K562 (cell line): ENCODE measurements around the gene KIAA0040. TPM values are rescaled to one million over a fixed set of nuclear protein-coding genes. Genes with fewer than 3 reads are reported as not detected.
A peak's percentile ranks its signal among the peaks of the same experiment; 100 is the strongest.

Source experiments
- ATAC-seq: fragments of 200-7000 bp; cut with Tn5 transposase; 3 replicates; pipeline ENCODE4 v1.9.1; 2020; ENCODE audit warnings: moderate library complexity
- BruUV-seq: library from RNA; stranded (reverse); fragments of 400-500 nt; replicated peaks from 2 replicates; lab custom pipeline; 2021; lab: Mats Ljungman, UMichigan
- CTCF ChIA-PET: fragments of 300-600 bp; formaldehyde crosslinking; extraction: SDS; loops from one replicate; lab custom pipeline; 2021; ENCODE audit warnings: low intra/inter-chr PET ratio; lab: Yijun Ruan, JAX
- POLR2A ChIA-PET: fragments of 300-600, 350-650 bp; sonication (Branson Sonifier 250); formaldehyde crosslinking; extraction: SDS; loops from one replicate; lab custom pipeline; 2021; ENCODE audit warnings: antibody characterized with exemption, inconsistent platforms; lab: Yijun Ruan, JAX
- DNase-seq, 4 experiments: peaks; one replicate each; pipeline versions ENCODE4 v3.0.0 to v3.0.0-alpha.2; 2011 to 2018; ENCODE audit warnings: low spot score in 3 of 4, mixed read lengths in 3 of 4; ENCODE audit errors: extremely low read depth in 1 of 4
- FAIRE-seq: peaks from 2 replicates; lab custom pipeline; 2011; peaks lifted over from hg19 to GRCh38; lab: Jason Lieb, UNC
- H2AFZ ChIP-seq: 2 replicates; pipeline ENCODE4 v1.6.0; 2011; ENCODE audit warnings: low read depth, low read length, control low read depth, inconsistent platforms
- H3K27ac ChIP-seq: fragments of 200-600 bp; 3 replicates; pipeline ENCODE4 v1.8.0; 2011; ENCODE audit warnings: low read depth, mild to moderate bottlenecking, control low read depth, inconsistent platforms, low read length, moderate library complexity, mixed read lengths; ENCODE audit errors: extremely low read depth
- H3K27me3 ChIP-seq, 2 experiments: fragments of 300-600 bp in 1 of 2; 2 replicates in 1 of 2; 3 replicates in 1 of 2; pipeline versions ENCODE4 v1.6.0 to v1.8.0; 2011; ENCODE audit warnings: inconsistent platforms in 2 of 2, low read length in 2 of 2, mild to moderate bottlenecking in 1 of 2, mixed read lengths in 1 of 2, moderate library complexity in 1 of 2; ENCODE audit not compliant: control insufficient read depth in 2 of 2, insufficient read depth in 2 of 2
- H3K36me3 ChIP-seq: fragments of 300-600 bp; 3 replicates; pipeline ENCODE4 v1.8.0; 2011; ENCODE audit warnings: mild to moderate bottlenecking, low read length, inconsistent platforms; ENCODE audit not compliant: control insufficient read depth, insufficient read depth
- H3K4me1 ChIP-seq, 2 experiments: fragments of 200-600 bp in 1 of 2; replicated peaks in 1 of 2; 2 replicates in 1 of 2; 3 replicates in 1 of 2; pipeline versions ENCODE4 v1.5.1 to v1.8.0; 2011; ENCODE audit warnings: inconsistent platforms in 2 of 2, low read length in 2 of 2, mild to moderate bottlenecking in 1 of 2, mixed read lengths in 1 of 2, moderate library complexity in 1 of 2; ENCODE audit not compliant: control insufficient read depth in 2 of 2, insufficient read depth in 2 of 2
- H3K4me2 ChIP-seq: 2 replicates; pipeline ENCODE4 v1.6.1; 2011; ENCODE audit warnings: low read length, control low read depth, inconsistent platforms, mixed read lengths; ENCODE audit not compliant: insufficient read depth
- H3K4me3 ChIP-seq: fragments of 200-600 bp; sonication (generic), shearing (Covaris generic); 2 replicates; pipeline ENCODE4 v1.5.1; 2016; ENCODE audit warnings: control low read depth, inconsistent platforms
- H3K79me2 ChIP-seq: fragments of 200-600 bp; 3 replicates; pipeline ENCODE4 v1.8.0; 2011; ENCODE audit warnings: low read length, inconsistent platforms; ENCODE audit not compliant: control insufficient read depth, insufficient read depth
- H3K9ac ChIP-seq, 2 experiments: 2 replicates each; pipeline versions ENCODE4 v1.6.0 to v1.6.1; 2011; ENCODE audit warnings: low read depth in 2 of 2, low read length in 2 of 2, control low read depth in 1 of 2, inconsistent platforms in 1 of 2, mild to moderate bottlenecking in 1 of 2, mixed read lengths in 1 of 2; ENCODE audit not compliant: insufficient read depth in 1 of 2
- H3K9me1 ChIP-seq: one replicate; pipeline ENCODE4 v1.6.0; 2011; ENCODE audit warnings: inconsistent platforms, mild to moderate bottlenecking, low read length, moderate library complexity; ENCODE audit not compliant: control insufficient read depth, insufficient read depth
- H3K9me3 ChIP-seq: replicated peaks from 2 replicates; pipeline ENCODE4 v1.5.1; 2011; ENCODE audit warnings: low read depth, low read length, inconsistent platforms; ENCODE audit not compliant: control insufficient read depth, insufficient read depth
- H4K20me1 ChIP-seq: replicated peaks from 2 replicates; pipeline ENCODE4 v1.6.1; 2011; ENCODE audit warnings: low read length, inconsistent platforms, mixed read lengths; ENCODE audit not compliant: control insufficient read depth, insufficient read depth
- ARID1B ChIP-seq: fragments of 450-650 bp; IDR thresholded peaks from 2 replicates; pipeline ENCODE4 v1.6.1; 2016; ENCODE audit warnings: antibody characterized with exemption, mild to moderate bottlenecking, inconsistent platforms
- CBFA2T2 ChIP-seq: fragments of 450-650 bp; conservative IDR thresholded peaks from 2 replicates; pipeline ENCODE4 v1.6.1; 2017; ENCODE audit warnings: mild to moderate bottlenecking
- CBFA2T3 ChIP-seq: fragments of 450-650 bp; IDR thresholded peaks from 2 replicates; pipeline ENCODE4 v1.6.1; 2017
- HNRNPH1 ChIP-seq: fragments of 200-400 bp; formaldehyde crosslinking; optimal IDR thresholded peaks from 2 replicates; pipeline ENCODE3; 2017; ENCODE audit warnings: low read depth, mild to moderate bottlenecking, low read length, moderate library complexity
- KAT7 ChIP-seq: sonication (generic); formaldehyde crosslinking; IDR thresholded peaks from 2 replicates; pipeline ENCODE4 v1.8.0; 2022; ENCODE audit warnings: missing genetic modification reagents, mild to moderate bottlenecking, borderline replicate concordance
- SMAD1 ChIP-seq: fragments of 150-350 bp; IDR thresholded peaks from 2 replicates; pipeline ENCODE4 v1.6.1; 2014; ENCODE audit warnings: low read length, low read depth; ENCODE audit not compliant: partially characterized antibody
- TCF3 ChIP-seq: sonication (generic); formaldehyde crosslinking; IDR thresholded peaks from 2 replicates; pipeline ENCODE4 v1.4.0; 2020; ENCODE audit warnings: mild to moderate bottlenecking, missing genetic modification reagents
- TCF7L2 ChIP-seq: fragments of 150-350 bp; IDR thresholded peaks from 2 replicates; pipeline ENCODE4 v1.6.1; 2016; ENCODE audit warnings: low read depth, mild to moderate bottlenecking, low read length, moderate library complexity
- ZNF121 ChIP-seq: sonication (generic); formaldehyde crosslinking; conservative IDR thresholded peaks from 2 replicates; pipeline ENCODE4 v1.8.0; 2022; ENCODE audit warnings: missing genetic modification reagents
- ZNF212 ChIP-seq: fragments of 450-650 bp; formaldehyde crosslinking; IDR thresholded peaks from 2 replicates; pipeline ENCODE4 v1.4.0; 2020; ENCODE audit warnings: mild to moderate bottlenecking
- WGBS: fragments of 100-300 bp; shearing (Covaris generic); methylation state at CpG from one replicate; pipeline ENCODE4 v1.1.6; 2016; ENCODE audit warnings: low coverage, mixed read lengths; ENCODE audit not compliant: insufficient coverage; ENCODE audit errors: missing lambda C conversion rate; 5-methylcytosine and 5-hydroxymethylcytosine counted together
- in situ Hi-C: fragments of 300-500 bp; cut with MboI; formaldehyde crosslinking; loops from 4 replicates; pipeline ENCODE4 v1.15.0; 2018; ENCODE audit warnings: inconsistent platforms, mixed read lengths
- intact Hi-C: fragments of 100-400 bp; cut with micrococcal nuclease; formaldehyde crosslinking; loops from 2 replicates; pipeline ENCODE4 v1.14.2; 2022
- polyA plus RNA-seq, 8 experiments: library from polyadenylated mRNA; depleted of rRNA in 4 of 8; stranded (reverse) in 5 of 8; unstranded in 3 of 8; fragments of >200 nt; fragmentation: Nextera tagmentation in 2 of 8; fragmentation: Illumina TruSeq in 1 of 8; extraction: Ambion mirVana in 2 of 8; extraction: Trizol in 1 of 8; gene quantifications; 2 replicates each; pipeline versions ENCODE4 v1.2.1 to v1.2.3, GENCODE V29; 2011 to 2014; ENCODE audit warnings: inconsistent platforms in 1 of 8, missing spikeins in 1 of 8
- total RNA-seq, 7 experiments: library from RNA; depleted of rRNA in 6 of 7; stranded (reverse); fragments of >200 nt in 6 of 7; fragmentation: Illumina TruSeq in 2 of 7; extraction: Trizol in 2 of 7; gene quantifications; 2 replicates each; pipeline versions ENCODE4 v1.2.1 to v1.2.3, GENCODE V29; 2011 to 2021; ENCODE audit warnings: low replicate concordance in 1 of 7
- TF ChIP-seq, protein P1 (sequence below): fragments of 450-650 bp; IDR thresholded peaks from 2 replicates; pipeline ENCODE4 v1.6.1; 2017; ENCODE audit warnings: mild to moderate bottlenecking, moderate library complexity
- TF ChIP-seq, protein P2 (sequence below), 3 experiments: IDR thresholded peaks in 2 of 3; conservative IDR thresholded peaks in 1 of 3; 2 replicates each; pipeline ENCODE4 v1.5.1; 2011 to 2012; ENCODE audit warnings: low read length in 3 of 3, mild to moderate bottlenecking in 3 of 3, control low read depth in 2 of 3, improper control_type of control experiment in 1 of 3, inconsistent platforms in 1 of 3, low read depth in 1 of 3, mixed read lengths in 1 of 3, moderate library complexity in 1 of 3; ENCODE audit not compliant: insufficient read depth in 2 of 3
- TF ChIP-seq, protein P3 (sequence below): sonication (generic); formaldehyde crosslinking; IDR thresholded peaks from 2 replicates; pipeline ENCODE4 v1.8.1; 2023; ENCODE audit warnings: mild to moderate bottlenecking, missing genetic modification reagents

Gene KIAA0040
- total and polyA plus RNA-seq, 9 of the 15 experiments (the other 6 are each of a cell fraction or from before 2014, with no cell fraction given), result 3.4 to 13.6 (median 7.1) TPM

DNA sequence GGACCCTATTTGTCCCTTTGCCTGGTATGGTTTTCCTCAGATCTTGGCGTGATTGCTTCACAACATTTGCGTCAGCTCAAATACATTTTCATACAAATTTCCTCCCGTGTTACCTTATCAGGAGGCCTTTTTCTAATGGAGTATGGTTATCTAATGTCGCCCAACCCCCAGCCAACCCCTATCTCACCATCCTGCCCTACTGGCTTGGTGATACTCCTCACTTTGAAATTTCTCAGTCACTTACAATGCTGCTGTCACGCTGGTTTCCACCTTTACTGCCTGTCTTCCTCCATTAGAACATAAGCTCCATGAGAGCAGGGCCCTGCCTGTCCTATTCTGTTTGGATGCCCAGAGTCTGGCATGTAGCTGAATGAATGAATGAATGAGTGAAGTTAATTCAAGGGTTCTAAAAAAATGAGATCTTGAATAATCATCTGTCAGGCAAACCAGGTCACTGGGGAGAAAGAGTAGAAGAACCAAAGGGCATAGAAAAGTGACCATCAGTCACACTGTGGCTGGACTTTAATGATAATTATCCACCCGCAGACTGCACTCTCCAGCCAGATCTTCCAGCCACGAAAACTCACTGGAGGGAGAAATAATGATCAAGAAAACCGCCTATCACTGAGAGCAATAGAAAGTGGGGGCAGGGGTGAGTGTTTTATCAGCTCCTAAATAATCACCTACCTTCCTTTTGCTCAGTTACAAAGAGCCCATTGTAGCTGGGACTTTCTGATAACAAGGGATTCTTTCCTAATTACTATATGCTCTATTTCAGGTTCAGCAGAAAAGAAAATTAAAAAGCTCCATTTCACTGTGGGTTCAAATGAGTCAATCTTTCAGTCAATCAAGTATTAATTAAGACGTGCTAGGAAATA is 21.3 kb downstream of the KIAA0040 start:
- Histone ChIP-seq H3K9me1 (no peaks in the 10 kb centered on the region), H3K9ac (no peak overlapping the region), H3K79me2 (no peaks in the 10 kb centered on the region), H4K20me1 (no peaks in the 10 kb centered on the region), H3K4me2 (no peak overlapping the region; the same call in 1 of the 2 replicates), H3K4me1 (peaks cover 5 to 20% of the 10 kb centered on the region in 2 experiments; a peak in 3 of 5 replicates), H2AFZ (no peak overlapping the region; the same call in 1 of the 2 replicates), H3K36me3 (no peaks in the 10 kb centered on the region), H3K27ac (no peak overlapping the region), H3K9me3 (no peaks in the 10 kb centered on the region), H3K27me3 (no peaks in the 10 kb centered on the region), H3K4me3 (no peak overlapping the region)
- peak in 2 of 4 experiments; percentile 33 to 55 for DNase-seq
- WGBS, result 17% methylated on average over 9 of the region's 9 CpGs
- CTCF ChIA-PET, result no interaction called here
- POLR2A ChIA-PET, result interaction anchor here (0.5 to 2.0 kb wide), 7 partner anchors 8 to 255 kb away, joined by 3 to 6 read pairs (median 4); no protein-coding TSS in a partner anchor
- peak; percentile 26; the same call in 2 of the 3 replicates for ATAC-seq
- intact Hi-C loops, result no loop called here
- in situ Hi-C loops, result no loop called here
- BruUV-seq, result no TSS peak
- FAIRE-seq, result no peak
- TF ChIP-seq, protein P1, sequence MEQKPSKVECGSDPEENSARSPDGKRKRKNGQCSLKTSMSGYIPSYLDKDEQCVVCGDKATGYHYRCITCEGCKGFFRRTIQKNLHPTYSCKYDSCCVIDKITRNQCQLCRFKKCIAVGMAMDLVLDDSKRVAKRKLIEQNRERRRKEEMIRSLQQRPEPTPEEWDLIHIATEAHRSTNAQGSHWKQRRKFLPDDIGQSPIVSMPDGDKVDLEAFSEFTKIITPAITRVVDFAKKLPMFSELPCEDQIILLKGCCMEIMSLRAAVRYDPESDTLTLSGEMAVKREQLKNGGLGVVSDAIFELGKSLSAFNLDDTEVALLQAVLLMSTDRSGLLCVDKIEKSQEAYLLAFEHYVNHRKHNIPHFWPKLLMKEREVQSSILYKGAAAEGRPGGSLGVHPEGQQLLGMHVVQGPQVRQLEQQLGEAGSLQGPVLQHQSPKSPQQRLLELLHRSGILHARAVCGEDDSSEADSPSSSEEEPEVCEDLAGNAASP, result no peak
- peak; percentile 74 for TF ChIP-seq TCF3 (CRISPR knock-in tag)
- TF ChIP-seq KAT7 (CRISPR knock-in tag), result no peak
- TF ChIP-seq CBFA2T2, result peak; percentile 49; the same call in 1 of the 2 replicates
- peak; percentile 45 for TF ChIP-seq ARID1B
- no peak for TF ChIP-seq TCF7L2
- TF ChIP-seq, protein P2, sequence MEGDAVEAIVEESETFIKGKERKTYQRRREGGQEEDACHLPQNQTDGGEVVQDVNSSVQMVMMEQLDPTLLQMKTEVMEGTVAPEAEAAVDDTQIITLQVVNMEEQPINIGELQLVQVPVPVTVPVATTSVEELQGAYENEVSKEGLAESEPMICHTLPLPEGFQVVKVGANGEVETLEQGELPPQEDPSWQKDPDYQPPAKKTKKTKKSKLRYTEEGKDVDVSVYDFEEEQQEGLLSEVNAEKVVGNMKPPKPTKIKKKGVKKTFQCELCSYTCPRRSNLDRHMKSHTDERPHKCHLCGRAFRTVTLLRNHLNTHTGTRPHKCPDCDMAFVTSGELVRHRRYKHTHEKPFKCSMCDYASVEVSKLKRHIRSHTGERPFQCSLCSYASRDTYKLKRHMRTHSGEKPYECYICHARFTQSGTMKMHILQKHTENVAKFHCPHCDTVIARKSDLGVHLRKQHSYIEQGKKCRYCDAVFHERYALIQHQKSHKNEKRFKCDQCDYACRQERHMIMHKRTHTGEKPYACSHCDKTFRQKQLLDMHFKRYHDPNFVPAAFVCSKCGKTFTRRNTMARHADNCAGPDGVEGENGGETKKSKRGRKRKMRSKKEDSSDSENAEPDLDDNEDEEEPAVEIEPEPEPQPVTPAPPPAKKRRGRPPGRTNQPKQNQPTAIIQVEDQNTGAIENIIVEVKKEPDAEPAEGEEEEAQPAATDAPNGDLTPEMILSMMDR (IDR thresholded peaks at IDR 0.05 in 2 of 3, conservative IDR thresholded peaks at IDR 0.05 in 1 of 3; ENCODE audit: insufficient read depth in 2 of 3, low read depth in 1 of 3, low read length in 3 of 3), result no peak
- no peak for TF ChIP-seq ZNF212
- TF ChIP-seq ZNF121 (CRISPR knock-in tag), result no peak
- no peak for TF ChIP-seq SMAD1
- no peak for TF ChIP-seq HNRNPH1
- TF ChIP-seq, protein P3, sequence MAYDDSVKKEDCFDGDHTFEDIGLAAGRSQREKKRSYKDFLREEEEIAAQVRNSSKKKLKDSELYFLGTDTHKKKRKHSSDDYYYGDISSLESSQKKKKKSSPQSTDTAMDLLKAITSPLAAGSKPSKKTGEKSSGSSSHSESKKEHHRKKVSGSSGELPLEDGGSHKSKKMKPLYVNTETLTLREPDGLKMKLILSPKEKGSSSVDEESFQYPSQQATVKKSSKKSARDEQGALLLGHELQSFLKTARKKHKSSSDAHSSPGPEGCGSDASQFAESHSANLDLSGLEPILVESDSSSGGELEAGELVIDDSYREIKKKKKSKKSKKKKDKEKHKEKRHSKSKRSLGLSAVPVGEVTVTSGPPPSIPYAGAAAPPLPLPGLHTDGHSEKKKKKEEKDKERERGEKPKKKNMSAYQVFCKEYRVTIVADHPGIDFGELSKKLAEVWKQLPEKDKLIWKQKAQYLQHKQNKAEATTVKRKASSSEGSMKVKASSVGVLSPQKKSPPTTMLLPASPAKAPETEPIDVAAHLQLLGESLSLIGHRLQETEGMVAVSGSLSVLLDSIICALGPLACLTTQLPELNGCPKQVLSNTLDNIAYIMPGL (CRISPR knock-in tag), result no peak
- TF ChIP-seq CBFA2T3, result peak; percentile 76
